Medulla oblongata (tissue), 1 donor: ENCODE data around the gene CRB3.
"Not testable (repeated sequence)": the region's sequence is repeated elsewhere in the genome, so short reads cannot be mapped to it uniquely, and the experiment has no call there.

ENCODE experiments used
- DNase-seq: peaks from one replicate; pipeline ENCODE4 v3.0.0-alpha.2; 2015; ENCODE audit errors: extremely low spot score

Gene CRB3, protein sequence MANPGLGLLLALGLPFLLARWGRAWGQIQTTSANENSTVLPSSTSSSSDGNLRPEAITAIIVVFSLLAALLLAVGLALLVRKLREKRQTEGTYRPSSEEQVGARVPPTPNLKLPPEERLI

DNA sequence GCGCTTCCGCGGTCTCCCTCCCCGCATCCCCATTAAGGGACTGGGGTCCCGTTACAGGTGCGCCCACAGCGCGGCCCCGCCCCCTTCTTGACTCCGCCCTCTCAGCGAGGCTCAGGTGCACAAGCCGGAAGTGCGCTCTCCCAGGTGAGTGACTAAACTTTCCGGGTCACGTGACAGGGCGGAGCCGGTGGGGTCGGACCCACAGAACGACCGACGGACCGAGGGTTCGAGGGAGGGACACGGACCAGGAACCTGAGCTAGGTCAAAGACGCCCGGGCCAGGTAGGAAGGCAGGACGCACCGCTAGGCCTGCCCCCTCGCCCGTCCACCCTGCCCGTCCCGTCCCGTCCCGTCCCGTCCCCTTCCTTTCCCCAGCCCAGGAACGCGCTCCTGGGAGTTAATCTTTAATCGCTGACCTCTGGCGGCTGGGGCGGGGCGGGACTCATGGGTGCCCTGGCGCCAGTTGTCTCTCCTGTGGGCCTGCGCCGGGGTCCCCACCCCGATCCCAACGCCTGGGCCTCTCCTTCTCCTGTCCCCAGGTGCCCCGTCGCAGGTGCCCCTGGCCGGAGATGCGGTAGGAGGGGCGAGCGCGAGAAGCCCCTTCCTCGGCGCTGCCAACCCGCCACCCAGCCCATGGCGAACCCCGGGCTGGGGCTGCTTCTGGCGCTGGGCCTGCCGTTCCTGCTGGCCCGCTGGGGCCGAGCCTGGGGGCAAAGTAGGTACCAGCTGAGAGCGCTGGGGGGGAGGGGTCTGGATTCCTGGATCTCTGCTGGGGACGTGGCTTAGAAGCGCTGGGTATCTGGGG, at the start of gene CRB3:
Gene CRB3 (plus strand): TSS at position 202 of the 804 bp plus-strand sequence. CDS start 431 bp downstream, at position 633.
- DNase-seq, result no peak

DNA sequence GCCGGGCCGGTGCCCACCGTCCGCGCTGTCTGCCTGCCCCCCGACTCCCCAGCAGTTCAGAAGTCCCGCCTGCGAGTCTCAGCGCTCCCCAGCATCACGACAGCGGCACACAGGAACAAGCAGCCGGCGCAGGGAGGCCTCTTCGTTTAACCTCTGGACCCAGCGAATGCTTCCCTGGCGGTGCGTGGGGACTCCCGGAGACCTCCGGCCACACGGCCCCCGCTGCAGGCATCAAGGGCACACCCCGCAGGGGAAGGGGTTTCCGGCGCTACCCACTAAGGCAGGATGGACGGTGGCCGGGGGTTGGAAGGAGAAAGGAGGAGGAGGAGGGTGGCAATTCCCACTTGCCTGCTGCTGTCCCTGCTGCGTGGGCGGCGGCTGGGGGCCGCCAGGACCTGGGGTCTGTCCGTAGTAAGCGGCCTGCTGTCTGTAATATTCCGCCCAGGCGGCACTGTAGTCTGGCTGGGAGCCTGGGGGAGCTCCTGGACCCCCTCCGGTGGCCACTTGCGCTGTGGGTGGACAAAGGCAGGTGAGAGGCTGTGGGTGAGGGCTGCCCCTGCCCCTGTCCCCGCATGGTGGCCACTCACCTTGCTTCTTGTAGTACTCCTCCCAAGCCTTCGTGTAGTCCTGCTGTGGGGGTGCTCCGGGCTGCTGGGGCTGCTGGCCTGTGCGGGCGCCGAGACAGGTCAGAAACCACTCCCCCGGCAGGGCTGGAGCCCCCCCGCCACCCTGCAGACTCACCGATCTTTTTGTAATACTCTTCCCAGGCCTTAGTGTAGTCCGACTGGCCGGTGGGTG, 49.1 kb upstream of the CRB3 start:
- DNase-seq, result no peak

DNA sequence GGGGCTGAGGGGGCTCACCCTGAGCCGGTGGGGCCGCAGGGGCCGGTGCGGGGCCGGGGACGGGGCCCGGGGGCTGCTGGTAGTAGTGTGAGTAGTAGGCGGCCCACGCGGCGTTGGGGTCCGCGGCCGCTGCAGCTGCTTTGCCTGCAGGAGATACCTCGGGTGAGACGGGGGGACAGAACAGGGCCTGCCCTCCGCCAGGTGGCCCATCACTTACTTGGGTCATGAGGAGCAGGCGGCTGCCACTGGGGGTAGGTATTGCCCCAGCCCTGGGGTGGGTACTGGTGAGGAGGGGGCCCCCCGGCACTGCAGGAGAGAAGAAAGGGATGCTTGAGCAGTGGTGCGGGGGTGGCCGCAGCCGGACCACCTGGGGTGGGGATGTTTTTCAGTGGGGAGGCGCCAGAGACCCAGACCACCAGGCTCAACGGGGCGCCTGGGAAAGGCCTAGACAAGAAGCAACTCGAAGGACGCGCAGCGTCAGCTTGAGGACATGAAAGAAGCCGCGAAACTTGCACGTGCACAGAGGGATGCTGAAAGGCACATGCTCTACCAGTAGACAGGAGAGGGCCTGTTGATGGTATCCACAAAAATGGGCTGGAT, 48.4 kb upstream of the CRB3 start:
- DNase-seq, result no peak

DNA sequence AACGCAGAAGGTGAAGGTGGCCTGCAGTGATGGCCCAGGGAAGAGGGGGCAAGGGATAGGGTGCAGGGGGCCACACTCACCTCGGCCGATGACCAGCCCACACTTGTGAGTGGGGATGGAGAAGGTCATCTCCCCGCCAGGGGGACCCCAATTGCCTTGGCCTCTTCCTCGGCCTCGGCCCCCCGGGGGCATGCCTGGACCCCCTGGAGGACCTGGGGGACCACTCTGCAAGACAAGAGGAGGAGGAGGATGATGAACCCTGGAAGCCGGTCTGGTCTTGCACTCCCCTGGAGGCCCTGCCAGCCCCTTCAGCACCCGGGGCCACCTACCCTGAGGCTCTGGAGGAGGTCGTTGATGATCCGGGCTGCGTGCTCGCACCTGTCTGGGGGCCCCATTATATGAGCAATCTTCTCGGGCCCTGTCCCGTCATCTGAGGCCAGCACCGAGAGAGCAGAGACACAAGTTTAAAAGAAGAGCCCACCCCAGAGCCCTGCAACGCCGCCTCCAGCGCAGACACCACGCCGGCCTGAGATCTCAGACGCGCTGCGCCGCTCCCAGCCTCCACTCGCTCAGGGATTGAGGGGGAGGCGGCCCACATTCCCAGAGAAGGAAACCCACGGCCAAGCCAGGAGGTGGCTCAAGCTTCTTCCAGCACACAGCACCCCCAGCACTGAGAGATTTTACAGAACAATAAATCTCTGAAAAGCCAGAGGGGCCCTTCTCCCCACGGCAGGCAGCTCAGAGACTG, 47.2 kb upstream of the CRB3 start:
- DNase-seq, result no peak

DNA sequence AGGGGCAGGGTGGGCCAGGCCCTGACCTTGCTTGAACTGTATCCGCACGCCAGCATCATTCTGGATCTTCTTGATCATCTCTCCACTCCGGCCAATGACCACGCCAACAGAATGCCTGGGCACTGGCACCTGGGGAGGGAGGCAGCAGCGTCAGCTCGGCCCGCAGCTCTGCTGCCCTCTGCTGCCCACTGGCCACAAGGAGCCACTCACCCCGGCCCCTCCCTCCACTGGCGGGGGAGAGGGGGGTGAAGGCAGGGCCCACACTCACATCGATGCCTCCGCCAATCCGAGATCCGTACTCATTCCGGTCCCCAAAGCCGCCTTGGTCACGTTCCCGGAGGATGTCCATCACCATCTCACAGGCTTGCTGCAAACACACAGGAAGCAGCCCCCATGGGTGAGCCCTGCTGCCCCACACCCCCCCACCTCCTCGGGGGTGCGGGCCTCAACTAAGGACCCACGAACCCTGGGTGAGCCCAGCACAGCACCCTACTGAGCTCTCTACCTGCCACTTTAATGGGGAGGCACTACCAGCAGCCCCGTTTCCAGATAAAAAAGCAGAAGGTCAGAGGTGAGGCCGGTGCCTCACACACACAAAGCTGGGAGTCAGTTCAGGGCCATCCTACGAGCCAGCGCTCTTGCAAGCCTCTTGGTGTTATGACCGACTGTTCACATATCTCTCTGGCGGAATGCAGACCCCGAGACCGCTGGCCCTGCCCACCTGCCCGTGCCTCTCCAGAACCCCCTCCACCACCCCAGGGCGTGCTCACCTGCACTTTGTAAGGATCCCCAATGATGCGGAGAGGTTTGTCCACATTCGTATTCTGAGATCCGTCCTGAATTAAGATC, 46.1 kb upstream of the CRB3 start:
- peak; percentile 54 for DNase-seq

DNA sequence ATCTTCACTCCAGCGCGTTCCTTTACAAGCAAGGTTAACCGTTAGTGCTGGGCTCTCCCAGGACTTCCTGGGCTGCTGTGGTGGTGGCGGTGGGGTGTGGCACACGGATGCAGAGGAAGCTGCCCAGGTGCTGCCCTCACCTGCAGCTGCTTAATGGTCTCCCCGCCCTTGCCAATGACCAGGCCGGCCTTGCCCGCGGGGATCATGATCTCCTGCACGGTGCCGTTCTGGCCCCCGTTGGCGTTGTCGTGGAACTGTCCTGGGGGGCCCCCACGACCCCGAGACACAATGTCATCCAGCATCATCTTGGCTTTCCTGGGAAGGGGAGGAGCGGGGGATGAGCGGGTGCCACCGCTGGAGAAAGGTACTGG, 45.5 kb upstream of the CRB3 start:
- DNase-seq, result no peak

DNA sequence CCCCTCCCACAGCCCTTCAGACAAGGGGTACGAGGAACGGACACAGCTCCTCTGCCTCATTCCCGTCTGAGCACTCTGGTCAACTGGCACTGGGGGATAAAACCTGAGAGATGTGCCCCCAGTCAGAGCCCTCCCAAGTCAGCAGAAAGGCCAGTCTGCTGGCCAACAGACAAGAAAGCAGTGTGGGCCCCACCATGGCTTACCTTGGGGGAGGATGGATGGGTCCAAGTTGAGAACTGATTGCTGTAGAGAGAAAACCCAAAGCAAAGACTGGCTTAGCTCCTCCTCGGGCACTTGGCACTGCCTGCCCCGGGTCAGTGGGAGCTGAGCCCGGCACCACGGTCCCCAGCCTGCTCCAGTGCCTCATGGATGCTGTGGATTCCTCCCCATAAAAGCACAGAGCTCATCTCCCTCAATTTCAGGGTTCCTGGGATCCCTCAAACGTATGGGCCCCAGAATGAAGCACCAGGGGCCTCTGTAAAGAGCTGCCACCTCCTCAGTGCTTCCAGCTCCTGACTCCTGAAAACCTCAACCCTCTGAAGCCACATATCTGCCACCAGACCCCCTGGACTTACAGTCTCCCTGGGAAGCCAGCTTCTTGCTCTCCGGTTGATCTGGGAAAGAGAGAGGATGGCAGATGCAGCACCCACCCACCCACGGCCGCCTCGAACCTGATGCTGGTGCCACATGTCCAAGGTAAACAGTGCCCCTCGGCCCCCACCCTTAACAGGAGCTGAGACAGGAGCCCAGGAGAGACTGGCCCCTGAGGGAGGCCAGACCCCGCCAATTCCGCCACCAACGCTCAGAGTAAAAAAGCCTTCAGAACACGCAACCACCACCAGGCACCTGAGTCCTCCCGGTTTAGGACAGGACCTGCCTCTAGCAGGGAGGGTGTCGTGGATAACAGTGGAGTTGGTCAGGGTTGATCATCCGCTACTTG, 42.7 kb upstream of the CRB3 start:
- no peak for DNase-seq

DNA sequence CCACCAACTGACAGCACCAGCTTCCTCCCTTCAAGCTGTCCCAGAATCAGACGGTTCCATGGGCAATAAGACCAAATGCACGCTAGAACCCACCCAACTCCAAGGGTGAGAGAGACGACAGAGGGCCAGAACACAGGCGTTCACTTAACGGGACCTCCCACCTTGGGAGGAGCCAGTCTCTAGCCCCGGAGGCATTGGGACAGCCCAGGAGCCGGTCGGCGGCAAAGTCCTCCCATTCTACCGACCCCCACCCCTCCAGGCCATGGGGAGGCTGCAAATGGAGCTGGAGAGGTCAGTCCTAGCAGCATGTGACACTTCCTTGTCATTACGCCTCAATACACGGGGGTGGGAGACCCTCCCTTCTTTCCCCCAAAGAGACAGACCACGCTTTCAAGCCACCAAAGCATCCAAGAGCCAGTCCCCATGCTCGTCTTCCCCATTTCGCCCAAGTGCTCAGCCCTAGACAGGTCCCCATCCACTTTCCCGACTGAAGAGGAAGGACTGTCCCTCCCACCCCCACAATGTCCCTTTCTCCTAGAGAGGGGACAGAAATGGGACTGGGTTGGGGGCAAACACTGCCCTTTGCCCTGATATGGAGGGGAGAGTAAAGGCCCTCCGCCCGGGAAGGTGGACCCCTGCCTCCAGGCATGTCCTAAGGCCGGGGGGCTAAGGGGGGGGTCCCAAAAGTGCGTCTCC, 40.4 kb upstream of the CRB3 start:
- DNase-seq, result no peak

DNA sequence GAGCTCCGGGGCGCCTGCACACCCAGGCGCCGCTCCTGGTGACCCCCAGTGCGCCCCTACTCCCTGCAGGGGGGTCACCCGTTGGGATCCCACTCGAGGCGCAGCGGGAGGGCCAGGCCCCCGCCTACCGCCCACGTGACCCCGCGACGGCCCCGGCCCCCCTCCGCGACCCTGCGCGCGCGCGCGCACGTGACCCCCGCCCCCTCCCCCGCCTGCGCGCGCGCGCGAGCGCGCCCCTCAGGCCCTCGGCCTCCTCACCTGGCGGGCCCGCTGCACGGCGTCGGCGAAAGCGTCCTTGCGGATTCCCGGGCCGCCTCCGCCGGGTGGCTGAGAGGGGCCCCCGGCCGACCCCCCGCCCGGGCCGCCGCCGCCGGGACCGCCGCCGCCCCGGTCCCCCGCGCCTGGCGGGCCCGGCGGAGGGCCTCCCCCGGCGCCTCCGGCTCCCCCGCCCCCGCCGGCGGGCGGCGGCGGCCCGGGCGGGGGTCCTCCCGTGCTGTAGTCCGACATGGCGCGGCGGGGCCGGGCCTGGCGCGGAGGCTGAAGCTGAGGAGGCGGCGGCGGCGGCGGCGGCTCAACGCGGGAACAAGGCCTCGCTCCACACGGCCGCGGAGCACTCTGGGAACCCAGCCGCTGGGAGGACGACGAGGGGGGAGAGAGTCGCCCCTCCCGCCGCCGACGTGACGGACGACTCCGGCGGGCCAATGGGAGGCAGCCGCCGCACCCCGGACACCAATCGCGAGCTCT, 39.7 kb upstream of the CRB3 start, which contains the start of gene KHSRP:
Gene KHSRP (minus strand): TSS at position 617 of the 744 bp plus-strand sequence. CDS start 110 bp downstream, at position 507.
- DNase-seq, result no peak

DNA sequence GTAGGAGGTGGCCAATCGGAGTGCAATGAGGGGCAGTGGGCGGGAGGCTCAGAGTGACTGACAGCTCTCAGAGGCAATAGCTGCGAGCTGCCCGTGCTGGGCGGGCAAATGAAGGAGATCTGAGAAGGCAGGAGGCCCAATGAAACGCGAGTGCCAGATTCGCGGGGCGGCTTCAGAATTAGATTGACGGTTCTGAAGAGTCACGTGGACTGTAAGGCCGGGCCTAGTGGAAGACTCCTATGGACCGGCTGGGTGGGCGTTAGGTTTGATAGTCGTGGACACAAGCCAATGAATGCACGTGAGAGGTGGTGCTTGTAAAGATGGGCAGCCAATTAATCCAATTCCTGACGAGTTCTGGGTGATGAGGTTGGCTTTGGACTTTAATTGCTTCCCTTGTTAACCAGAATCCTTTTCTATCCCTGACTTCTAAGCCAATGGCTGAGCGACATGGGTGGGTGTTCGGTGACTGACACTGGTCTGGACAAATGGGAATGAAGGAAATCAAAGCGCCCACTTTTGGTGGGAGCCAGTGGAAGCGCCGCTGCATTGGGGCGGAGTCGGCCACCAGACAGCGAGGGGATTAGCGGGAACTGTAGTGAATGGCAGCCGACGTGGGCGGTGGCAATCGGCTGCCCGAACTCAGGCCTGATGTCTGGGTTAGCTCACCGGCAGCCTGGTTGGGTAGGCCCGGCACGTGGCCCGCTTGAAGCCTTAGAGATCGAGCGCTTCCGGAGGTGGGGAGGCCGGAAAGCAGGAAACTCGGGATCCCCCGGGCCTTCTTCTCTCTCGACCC, 38.9 kb upstream of the CRB3 start:
- peak; percentile 100 for DNase-seq

DNA sequence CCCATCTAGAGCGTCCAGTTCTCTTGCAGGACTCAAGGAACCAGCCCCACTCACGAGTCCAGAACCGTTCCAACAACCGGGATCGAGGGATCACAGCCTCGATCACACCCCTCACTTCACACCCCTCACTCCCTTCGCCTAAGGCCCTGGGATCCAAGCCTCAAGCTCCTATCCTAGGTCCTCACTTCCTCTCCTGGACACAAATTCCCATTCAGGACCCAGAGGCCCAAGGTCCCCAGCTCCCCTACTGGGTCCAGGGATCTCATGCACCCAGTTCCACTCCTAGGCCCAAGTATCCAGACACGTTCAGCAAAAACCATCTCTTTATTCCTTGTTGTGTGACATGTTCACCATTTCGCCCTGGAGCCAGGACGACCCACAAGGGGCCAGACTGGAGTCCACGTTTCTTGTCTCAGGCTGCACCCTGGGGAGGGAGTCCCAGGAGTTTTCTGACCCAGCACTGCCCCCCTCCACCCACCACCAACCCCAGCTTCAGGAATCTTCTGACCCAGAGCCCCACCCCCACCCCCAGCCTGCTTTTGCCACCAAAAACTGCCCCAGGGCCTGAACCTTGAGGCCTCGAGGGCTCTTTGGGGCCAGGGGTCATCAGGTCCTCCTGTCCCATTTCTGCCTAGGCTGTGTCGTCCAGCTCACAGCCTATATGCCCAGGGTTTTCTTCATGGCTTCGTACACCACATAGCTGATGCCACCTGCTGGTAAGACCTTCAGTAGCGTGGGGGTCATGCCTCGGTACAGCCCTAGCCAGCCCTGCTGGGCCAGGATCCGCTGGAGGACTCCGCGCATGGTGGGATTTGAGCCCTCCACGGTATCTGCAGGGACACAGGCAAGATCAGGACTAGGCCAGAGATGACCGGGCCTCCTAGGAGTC, 38.1 kb upstream of the CRB3 start:
- DNase-seq, result no peak

DNA sequence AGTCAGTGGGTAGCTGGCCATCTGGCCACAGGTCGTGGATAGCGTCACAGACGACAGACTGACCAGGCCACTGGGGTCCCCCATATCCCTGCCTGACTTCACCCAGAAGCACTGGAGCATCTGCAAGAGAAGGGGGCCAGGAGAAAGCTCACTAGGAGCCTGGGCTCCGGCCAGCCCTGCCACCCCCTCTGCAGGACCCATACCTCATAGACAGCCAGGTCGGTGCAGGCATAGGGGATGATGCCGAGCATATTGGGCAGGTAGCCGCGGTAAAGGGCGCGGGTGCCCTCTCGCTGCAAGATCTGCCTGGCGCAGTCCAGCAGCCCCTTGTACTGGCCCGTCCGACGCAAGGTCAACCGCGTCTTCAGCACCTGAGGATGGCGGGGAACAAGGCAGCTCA, 36.9 kb upstream of the CRB3 start:
- no peak for DNase-seq

DNA sequence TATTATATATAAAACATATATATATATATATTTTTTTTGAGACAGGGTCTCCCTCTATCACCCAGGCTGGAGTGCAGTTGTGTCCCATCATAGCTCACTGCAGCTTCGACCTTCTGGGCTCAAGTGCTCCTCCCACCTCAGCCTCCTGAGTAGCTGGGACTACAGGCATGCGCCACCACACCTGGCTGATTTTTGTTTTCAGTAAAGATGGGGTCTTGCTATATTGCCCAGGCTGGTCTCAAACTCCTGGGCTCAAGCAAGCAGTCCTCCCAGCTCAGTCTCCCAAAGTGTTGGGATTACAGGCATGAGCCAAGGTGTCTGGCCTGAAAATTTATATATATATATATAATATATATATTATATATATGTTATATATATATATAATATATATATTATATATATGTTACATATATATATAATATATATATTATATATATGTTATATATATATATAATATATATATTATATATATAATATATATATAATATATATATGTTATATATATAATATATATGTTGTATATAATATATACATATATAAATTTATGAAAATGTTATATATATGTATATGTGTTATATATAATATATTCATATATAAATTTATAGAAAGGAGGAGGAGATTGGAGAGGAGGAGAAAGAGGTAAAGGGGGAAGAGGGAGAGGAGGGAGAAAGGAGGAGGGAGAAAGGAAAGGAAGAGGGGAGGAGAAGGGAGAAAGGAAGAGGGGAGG, 35.2 kb upstream of the CRB3 start:
- DNase-seq, result not testable (repeated sequence)

DNA sequence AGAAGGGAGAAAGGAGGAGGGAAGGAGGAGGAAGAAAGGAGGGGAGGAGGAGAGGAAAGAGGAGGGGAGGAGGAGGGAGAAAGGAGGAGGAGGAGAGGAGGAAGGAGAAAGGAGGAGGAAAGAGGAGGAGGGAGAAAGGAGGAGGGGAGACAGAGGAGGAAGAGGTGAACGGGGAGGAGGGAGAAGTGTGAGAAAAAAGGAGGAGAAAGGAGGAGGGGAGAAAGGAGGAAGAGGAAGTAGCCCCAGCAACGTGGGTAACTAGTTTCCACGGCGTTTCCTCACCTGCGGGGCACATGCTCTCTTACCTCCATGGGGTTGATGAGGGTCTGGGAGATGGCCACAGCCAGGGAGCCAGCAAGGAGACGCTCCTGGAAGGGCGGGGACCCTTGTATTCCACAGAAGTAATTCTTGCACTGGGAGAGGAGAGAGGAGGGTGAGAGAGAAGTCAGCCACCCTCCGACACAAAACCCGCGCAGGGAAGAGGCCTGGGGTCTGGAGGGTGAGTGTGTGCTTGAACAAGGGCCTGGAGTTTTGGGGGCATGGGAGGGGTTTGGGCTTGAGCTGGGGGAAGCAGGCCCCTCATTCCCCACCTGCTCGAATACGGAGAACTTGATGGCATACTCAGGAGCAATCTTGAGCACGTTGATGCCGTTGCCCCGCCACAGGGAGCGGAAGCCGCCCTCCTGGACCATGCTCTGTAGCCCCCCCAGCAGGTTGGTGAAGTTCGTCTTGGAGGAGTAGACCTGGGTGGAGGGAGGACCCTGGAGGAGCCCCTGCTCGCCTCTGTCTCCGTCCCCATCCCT, 34.5 kb upstream of the CRB3 start:
- DNase-seq, result no peak

DNA sequence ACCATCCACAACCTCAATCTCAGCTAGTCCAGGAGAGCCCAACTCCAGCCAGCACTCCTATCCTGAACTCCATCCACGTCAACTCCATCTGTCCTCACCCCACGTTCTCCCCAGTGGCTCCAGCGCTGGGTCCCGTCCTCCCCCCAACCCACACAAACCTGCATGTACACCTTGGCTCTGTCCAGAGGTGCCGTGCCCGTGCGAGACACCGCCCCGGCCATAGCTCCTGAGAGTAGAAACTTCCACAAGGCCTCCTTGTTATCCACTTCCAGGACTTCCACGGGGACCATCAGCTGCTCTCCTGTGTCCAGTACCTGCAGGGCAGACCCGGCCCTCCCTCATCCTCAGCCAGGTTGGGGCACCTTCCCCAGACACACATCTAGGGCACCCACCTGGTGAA, 32.2 kb upstream of the CRB3 start:
- no peak for DNase-seq
